ENCODE data around the gene RAF1.
"Not testable (repeated sequence)": the region's sequence is repeated elsewhere in the genome, so short reads cannot be mapped to it uniquely, and the experiment has no call there.

The RAF1 gene

DNA sequence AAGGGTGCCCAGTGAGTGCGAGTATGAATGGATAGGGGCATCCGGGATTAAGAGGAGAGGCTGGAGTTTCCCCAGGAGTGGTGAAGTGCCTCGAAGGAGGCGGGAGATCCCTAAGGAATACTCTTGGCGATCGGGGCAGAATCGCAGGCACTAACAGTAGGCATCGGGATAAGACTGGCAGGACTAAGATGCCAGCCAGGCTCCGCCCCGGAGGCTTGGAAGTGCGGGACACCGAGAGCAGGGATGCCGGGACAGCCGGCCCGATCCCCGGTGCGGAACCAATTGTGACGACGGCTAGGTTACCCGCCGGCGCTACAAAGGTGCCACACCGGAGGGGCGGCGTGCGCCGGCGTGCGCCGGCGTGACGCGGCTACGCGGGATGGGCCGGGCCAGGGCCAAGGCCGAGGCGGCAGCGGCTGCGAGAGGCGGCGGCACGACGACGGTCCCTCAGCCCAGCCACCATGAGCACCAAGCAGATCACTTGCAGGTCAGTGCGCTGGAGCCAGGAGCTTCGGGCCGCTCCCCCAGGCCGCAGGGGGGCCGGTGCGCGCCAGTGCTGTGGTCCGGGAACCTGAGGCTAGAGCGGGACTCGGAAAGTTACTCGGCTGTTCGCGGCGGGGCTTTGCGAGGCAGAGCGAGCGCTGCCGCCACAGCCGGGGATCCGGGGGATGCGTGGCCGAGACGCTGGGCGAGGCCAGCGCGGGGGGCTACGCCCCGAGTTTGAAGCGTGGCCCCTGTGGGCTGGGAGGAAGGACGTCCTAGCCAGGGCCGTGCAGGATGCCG lies 107.0 kb downstream of the RAF1 start, which contains the start of gene MKRN2:
Gene MKRN2 (plus strand): TSS at position 398 of the 783 bp plus-strand sequence. CDS start 64 bp downstream, at position 462.
- in situ Hi-C loops (cut with HindIII; ENCODE audit: low sequenced_read_pairs) = no loop called here
- TF ChIP-seq, protein P1, sequence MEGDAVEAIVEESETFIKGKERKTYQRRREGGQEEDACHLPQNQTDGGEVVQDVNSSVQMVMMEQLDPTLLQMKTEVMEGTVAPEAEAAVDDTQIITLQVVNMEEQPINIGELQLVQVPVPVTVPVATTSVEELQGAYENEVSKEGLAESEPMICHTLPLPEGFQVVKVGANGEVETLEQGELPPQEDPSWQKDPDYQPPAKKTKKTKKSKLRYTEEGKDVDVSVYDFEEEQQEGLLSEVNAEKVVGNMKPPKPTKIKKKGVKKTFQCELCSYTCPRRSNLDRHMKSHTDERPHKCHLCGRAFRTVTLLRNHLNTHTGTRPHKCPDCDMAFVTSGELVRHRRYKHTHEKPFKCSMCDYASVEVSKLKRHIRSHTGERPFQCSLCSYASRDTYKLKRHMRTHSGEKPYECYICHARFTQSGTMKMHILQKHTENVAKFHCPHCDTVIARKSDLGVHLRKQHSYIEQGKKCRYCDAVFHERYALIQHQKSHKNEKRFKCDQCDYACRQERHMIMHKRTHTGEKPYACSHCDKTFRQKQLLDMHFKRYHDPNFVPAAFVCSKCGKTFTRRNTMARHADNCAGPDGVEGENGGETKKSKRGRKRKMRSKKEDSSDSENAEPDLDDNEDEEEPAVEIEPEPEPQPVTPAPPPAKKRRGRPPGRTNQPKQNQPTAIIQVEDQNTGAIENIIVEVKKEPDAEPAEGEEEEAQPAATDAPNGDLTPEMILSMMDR (IDR thresholded peaks at IDR 0.05; ENCODE audit: low read depth, low read length, missing control alignments) = no peak
- DNase-seq (ENCODE audit: low read depth) = no peak
- H3K4me3 ChIP-seq (ENCODE audit: low read depth, low read length) = peak within 1 kb of the TSS; percentile 84

GRCh38 chr3:12556314-12556689 lies 107.6 kb downstream of the RAF1 start:
- in situ Hi-C loops (cut with HindIII; ENCODE audit: low sequenced_read_pairs) = no loop called here
- peak overlapping the region; percentile 84 for H3K4me3 ChIP-seq (ENCODE audit: low read depth, low read length)
- TF ChIP-seq, protein P1 (IDR thresholded peaks at IDR 0.05; ENCODE audit: low read depth, low read length, missing control alignments) = no peak
- DNase-seq (ENCODE audit: low read depth) = no peak

GRCh38 chr3:12553921-12554391 lies 110.0 kb downstream of the RAF1 start:
- no peak for DNase-seq (ENCODE audit: low read depth)
- H3K4me3 ChIP-seq (ENCODE audit: low read depth, low read length) = peak overlapping the region; percentile 48
- TF ChIP-seq, protein P1 (IDR thresholded peaks at IDR 0.05; ENCODE audit: low read depth, low read length, missing control alignments) = no peak
- in situ Hi-C loops (cut with HindIII; ENCODE audit: low sequenced_read_pairs) = no loop called here

- TF ChIP-seq, protein P1 (IDR thresholded peaks at IDR 0.05; ENCODE audit: low read depth, low read length, missing control alignments) = no peak
- in situ Hi-C loops (cut with HindIII; ENCODE audit: low sequenced_read_pairs) = no loop called here
- no peak for DNase-seq (ENCODE audit: low read depth)
- H3K4me3 ChIP-seq (ENCODE audit: low read depth, low read length) = no peak overlapping the region
Measured at GRCh38 chr3:12549971-12550760, 113.8 kb downstream of the RAF1 start.

DNA sequence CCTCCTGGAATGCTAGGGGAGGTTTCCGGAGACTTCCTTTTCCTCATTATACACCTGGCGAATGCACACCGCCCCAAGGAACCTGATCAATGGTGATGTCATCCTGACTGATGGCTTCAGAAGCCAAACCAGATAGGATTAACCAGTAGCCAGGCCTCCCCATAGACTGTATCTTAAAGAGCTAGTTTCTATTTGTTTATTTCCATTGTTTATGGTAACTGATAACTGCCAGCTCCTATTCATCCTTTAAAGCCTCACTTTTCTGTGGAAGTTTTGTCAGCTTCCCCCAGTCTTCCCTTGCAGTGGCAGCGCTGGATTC lies 118.5 kb downstream of the RAF1 start, which contains the start of gene MKRN2OS:
Gene MKRN2OS (minus strand): TSS at position 27 of the 319 bp plus-strand sequence. CDS start 35 bp downstream, outside the sequence.
- in situ Hi-C loops (cut with HindIII; ENCODE audit: low sequenced_read_pairs) = no loop called here
- DNase-seq (ENCODE audit: low read depth) = no peak
- TF ChIP-seq, protein P1 (IDR thresholded peaks at IDR 0.05; ENCODE audit: low read depth, low read length, missing control alignments) = no peak
- H3K4me3 ChIP-seq (ENCODE audit: low read depth, low read length) = no peak within 1 kb of the TSS

DNA sequence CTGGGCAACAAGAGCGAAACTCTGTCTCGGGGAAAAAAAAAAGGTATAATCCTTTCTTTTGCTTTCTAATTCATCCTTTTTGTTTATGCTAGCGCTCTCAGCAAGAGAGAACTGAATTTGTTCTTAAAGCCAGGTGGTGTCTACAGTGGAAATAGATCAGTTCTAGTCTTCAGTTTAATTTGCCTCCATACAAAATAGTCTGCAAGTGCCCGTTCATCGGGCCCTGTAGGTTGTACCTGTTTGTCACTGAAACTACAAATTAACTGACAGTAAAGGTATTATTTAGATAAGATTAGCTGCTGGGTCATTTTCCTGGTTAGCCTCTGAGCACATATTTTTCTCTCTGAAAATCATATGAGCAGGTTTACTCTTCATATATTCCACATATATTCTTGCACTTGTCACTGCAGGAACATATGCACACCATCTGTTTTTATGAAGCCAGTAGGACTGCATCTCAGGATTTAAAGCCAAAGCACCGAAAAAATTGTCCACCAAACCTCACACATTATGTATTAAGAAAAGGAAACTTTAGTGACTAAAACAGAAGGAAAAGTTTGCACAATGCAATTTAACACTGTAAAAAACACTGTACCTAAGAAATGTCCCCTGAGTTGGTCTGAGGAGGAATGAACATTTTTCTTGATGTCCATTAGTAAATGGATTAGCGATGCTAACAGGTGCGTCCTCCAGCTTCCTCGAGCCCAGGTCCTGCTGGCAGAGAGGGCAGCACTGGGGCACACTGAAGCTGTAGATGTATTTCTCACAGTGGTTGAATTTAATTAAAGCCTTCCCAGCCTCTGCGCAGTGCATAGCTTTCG lies 119.1 kb downstream of the RAF1 start:
- H3K4me3 ChIP-seq (ENCODE audit: low read depth, low read length) = no peak overlapping the region
- in situ Hi-C loops (cut with HindIII; ENCODE audit: low sequenced_read_pairs) = no loop called here
- DNase-seq (ENCODE audit: low read depth) = no peak
- TF ChIP-seq, protein P1 (IDR thresholded peaks at IDR 0.05; ENCODE audit: low read depth, low read length, missing control alignments) = no peak

DNA sequence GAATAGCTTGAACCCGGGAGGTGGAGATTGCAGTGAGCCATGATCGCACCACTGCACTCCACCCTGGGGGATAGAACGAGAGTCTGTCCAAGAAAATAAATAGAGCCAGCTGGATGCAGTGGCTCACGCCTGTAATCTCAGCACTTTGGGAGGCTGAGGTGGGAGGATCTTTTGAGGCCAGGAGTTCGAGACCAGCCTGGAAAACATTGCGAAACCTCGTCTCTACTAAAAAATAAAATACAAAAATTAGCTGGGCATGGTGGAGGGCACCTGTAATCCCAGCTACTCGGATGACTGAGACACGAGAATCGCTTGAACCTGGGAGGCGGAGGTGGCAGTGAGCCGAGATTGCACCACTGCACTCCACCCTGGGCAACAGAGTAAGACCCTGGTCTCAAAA lies 120.4 kb downstream of the RAF1 start:
- H3K4me3 ChIP-seq (ENCODE audit: low read depth, low read length); DNase-seq (ENCODE audit: low read depth); in situ Hi-C loops (cut with HindIII; ENCODE audit: low sequenced_read_pairs): not testable (repeated sequence)
